ENCODE data around the gene NEUROD1. TPM values are rescaled to one million over a fixed set of nuclear protein-coding genes. Genes with fewer than 3 reads are reported as not detected.

Gene NEUROD1
- total RNA-seq, 1 donor from 2014 or later: not detected

DNA sequence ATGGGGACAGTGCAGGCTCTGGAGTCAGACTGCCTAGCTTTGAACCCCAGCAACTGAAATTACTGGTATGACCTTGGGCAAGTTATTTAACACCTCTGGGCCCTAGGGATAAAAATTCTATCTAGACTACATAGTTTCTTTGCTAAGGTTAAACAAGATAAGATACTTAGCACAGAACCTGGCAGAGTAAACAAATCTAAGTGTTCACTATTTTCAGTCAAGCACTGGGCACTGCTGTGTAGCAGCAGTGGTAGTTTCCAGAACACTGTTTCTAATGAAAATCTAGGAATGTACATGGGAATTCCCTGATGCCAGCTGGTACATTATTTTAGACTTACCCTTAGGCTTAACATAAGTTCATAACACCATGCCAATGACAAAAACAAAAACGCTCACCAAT is 40.6 kb downstream of the NEUROD1 start:
- FAIRE-seq (no peak), DNase-seq (ENCODE audit: low read depth) (no peak)
- TF ChIP-seq, protein P1, sequence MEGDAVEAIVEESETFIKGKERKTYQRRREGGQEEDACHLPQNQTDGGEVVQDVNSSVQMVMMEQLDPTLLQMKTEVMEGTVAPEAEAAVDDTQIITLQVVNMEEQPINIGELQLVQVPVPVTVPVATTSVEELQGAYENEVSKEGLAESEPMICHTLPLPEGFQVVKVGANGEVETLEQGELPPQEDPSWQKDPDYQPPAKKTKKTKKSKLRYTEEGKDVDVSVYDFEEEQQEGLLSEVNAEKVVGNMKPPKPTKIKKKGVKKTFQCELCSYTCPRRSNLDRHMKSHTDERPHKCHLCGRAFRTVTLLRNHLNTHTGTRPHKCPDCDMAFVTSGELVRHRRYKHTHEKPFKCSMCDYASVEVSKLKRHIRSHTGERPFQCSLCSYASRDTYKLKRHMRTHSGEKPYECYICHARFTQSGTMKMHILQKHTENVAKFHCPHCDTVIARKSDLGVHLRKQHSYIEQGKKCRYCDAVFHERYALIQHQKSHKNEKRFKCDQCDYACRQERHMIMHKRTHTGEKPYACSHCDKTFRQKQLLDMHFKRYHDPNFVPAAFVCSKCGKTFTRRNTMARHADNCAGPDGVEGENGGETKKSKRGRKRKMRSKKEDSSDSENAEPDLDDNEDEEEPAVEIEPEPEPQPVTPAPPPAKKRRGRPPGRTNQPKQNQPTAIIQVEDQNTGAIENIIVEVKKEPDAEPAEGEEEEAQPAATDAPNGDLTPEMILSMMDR (IDR thresholded peaks at IDR 0.05; ENCODE audit: insufficient read depth, low read length, severe bottlenecking): no peak
- Histone ChIP-seq H3K27me3 (ENCODE audit: control insufficient read depth, insufficient read depth, low read length) (no peaks in the 10 kb centered on the region), H3K36me3 (ENCODE audit: control insufficient read depth, insufficient read depth, low read length) (no peaks in the 10 kb centered on the region), H3K4me3 (ENCODE audit: low read depth, low read length) (no peak overlapping the region)

DNA sequence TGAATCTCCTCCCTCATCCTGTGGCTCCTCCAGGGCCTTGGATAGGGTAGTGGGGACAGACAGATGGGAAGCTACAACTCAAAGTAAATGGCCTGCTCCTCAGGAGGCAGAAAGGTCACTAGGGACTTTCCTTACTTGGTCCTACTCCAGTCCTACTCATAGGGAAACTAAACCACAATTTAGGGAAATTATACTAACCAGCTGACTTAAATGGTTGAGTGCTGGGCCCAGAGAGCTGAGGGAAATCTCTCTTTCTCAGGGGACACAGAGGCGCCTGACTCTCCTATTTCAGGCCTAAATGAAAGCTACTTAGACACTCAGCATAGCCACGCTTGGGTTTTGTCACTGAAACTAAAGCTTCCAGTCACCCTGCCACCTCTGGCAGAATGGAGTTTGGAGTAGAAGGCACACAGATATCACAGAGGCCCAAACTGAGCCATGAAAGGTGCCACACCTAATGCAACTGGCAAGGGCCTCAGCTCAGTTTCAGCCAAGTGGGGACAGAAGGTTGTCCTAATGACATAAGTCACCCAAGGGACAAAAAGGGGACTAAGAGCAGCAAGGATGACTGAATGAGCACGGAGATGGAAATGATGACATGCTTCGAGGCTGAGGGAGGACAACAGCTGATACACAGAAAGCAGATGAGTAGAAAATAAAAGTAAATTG is 47.5 kb downstream of the NEUROD1 start:
- TF ChIP-seq, protein P1 (IDR thresholded peaks at IDR 0.05; ENCODE audit: insufficient read depth, low read length, severe bottlenecking): no peak
- no peak overlapping the region for H3K4me3 ChIP-seq (ENCODE audit: low read depth, low read length)
- DNase-seq (ENCODE audit: low read depth): no peak
- peaks cover 1% of the 10 kb centered on the region for H3K27me3 ChIP-seq (ENCODE audit: control insufficient read depth, insufficient read depth, low read length)
- no peaks in the 10 kb centered on the region for H3K36me3 ChIP-seq (ENCODE audit: control insufficient read depth, insufficient read depth, low read length)
- FAIRE-seq: no peak

DNA sequence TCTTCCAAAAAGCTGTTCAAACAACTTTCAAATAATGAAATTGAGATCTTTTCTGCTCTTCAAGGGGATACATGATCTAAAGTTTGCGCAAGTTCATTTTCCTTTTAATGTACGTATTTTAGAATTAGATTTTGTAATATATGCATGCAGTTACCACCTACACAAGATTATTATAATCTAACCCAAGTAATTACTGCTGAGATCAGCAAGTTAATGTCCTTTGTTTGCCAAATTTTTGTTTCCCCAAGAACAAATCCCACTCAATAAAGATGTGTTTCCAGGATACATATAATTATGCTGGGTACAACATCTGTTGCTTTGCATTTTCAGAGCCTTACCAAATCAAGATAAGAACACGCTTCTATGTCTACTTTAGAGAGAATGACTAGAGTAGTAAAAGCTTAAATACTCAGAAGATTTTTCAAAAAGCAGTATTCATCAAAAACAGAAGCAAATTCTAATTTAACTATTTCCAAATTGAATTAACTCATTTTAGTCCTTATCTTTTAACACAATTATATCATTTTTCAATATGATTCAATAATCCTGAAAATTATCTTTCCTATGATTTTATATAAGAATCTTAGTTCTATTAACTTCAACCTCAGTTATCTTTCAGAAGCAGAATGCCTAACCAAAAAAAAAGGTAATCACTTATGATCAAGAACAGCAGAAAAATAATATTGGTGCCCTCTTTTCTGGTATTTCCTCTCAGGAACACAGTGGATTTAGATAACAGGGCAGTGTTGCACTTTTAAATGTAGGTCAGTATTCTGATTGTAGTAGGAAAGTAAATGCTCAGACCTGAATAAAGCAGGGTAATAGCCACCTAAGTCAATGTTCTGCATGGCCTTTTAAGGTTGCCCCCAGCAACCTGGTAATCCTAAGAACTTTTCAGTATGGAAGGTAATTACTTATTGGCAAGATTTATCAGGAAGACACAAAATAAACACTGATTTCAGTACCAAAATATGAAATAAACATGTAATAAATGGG is 51.4 kb downstream of the NEUROD1 start:
- H3K36me3 ChIP-seq (ENCODE audit: control insufficient read depth, insufficient read depth, low read length): no peaks in the 10 kb centered on the region
- H3K27me3 ChIP-seq (ENCODE audit: control insufficient read depth, insufficient read depth, low read length): peaks cover 1% of the 10 kb centered on the region
- H3K4me3 ChIP-seq (ENCODE audit: low read depth, low read length): no peak overlapping the region
- no peak for FAIRE-seq
- TF ChIP-seq, protein P1 (IDR thresholded peaks at IDR 0.05; ENCODE audit: insufficient read depth, low read length, severe bottlenecking): no peak
- DNase-seq (ENCODE audit: low read depth): no peak

DNA sequence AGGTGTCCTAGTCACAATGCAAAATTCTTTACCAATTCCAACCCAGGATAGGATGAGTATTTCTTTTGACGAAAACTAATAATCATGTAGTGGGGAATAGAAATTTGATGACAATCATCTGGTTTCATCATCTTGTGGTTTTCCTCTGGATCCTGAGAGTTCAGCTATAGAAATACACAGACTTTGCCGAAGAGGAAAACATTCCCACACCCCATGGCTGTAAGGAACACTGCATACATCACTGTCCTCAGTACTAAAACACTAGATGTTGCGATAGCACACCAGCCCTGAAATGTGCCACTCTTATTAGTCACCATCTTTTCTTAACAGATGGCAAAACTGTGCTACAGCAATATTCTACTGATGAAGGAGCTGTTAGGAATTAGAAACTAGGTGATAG is 52.8 kb downstream of the NEUROD1 start:
- DNase-seq (ENCODE audit: low read depth): peak; percentile 4
- FAIRE-seq: no peak
- Histone ChIP-seq H3K27me3 (ENCODE audit: control insufficient read depth, insufficient read depth, low read length) (peaks cover 1% of the 10 kb centered on the region), H3K4me3 (ENCODE audit: low read depth, low read length) (no peak overlapping the region), H3K36me3 (ENCODE audit: control insufficient read depth, insufficient read depth, low read length) (no peaks in the 10 kb centered on the region)
- TF ChIP-seq, protein P1 (IDR thresholded peaks at IDR 0.05; ENCODE audit: insufficient read depth, low read length, severe bottlenecking): no peak

DNA sequence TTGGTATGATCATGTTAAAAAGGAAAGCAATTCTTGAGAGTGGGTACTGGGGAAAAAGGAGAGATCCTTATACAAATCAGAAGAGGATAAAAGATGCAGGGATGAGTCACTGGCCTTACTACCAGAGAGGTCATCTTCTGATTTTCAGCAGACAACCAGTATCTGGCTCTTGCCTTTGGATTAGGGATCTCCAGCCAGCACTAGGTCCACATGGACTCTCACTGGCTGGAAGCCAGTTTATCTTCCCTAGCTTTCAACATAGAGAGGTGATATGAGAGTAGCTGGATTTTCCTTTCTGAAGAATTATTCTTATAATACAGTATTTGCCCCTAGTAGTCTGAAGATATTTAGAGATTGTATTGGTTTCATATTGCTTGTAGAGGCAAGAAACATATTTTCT is 53.6 kb downstream of the NEUROD1 start:
- no peak for FAIRE-seq
- Histone ChIP-seq H3K36me3 (ENCODE audit: control insufficient read depth, insufficient read depth, low read length) (no peaks in the 10 kb centered on the region), H3K4me3 (ENCODE audit: low read depth, low read length) (no peak overlapping the region), H3K27me3 (ENCODE audit: control insufficient read depth, insufficient read depth, low read length) (peaks cover 1% of the 10 kb centered on the region)
- no peak for DNase-seq (ENCODE audit: low read depth)
- TF ChIP-seq, protein P1 (IDR thresholded peaks at IDR 0.05; ENCODE audit: insufficient read depth, low read length, severe bottlenecking): no peak

Other genes starting within 250 kb of the NEUROD1 start
- gene ITGA4, start 223.1 kb downstream of the NEUROD1 start, total RNA-seq: under 0.01 and 0.79 TPM in 2 replicates
- not detected in 2 replicates for gene CERKL, start 23.4 kb downstream of the NEUROD1 start, total RNA-seq
- gene ITPRID2, start 211.2 kb upstream of the NEUROD1 start, total RNA-seq: 106 and 132 TPM in 2 replicates

All from bronchial epithelial cell (primary cell).